Adrenal gland (tissue), 12 donors: ENCODE results near the gene LKAAEAR1. TPM values are rescaled to one million over a fixed set of nuclear protein-coding genes. Genes with fewer than 3 reads are reported as not detected.
A peak's percentile ranks its signal among the peaks of the same experiment; 100 is the strongest.

ENCODE experiments used
- DNase-seq, 7 donors: peaks; one replicate each; pipeline ENCODE4 v3.0.0-alpha.2; 2019 to 2020
- H3K27ac ChIP-seq, 5 donors: fragments of 200-600 bp; sonication (generic) in 4 of 5; 1 replicate in 3 of 5; 2 replicates in 2 of 5; pipeline versions ENCODE4 v1.5.1 to v1.8.0; 2016 to 2020; ENCODE audit warnings: mild to moderate bottlenecking in 1 of 5
- H3K27me3 ChIP-seq: fragments of 200-600 bp; 2 replicates; pipeline ENCODE4 v1.8.0; 2021
- H3K36me3 ChIP-seq, 2 donors: fragments of 200-600 bp; replicated peaks in 1 of 2; 1 replicate in 1 of 2; 2 replicates in 1 of 2; pipeline versions ENCODE4 v1.5.1 to v1.8.0; 2018 to 2022
- H3K4me1 ChIP-seq, 2 donors: fragments of 200-600 bp; replicated peaks in 1 of 2; 1 replicate in 1 of 2; 2 replicates in 1 of 2; pipeline versions ENCODE4 v1.5.1 to v1.8.0; 2018 to 2021
- H3K4me3 ChIP-seq, 4 donors: fragments of 200-600 bp; sonication (generic) in 3 of 4; one replicate each; pipeline ENCODE4 v1.5.1; 2016 to 2018
- H3K9me3 ChIP-seq, 3 donors: fragments of 200-600 bp; sonication (generic) in 1 of 3; replicated peaks in 1 of 3; 1 replicate in 2 of 3; 2 replicates in 1 of 3; pipeline versions ENCODE4 v1.5.1 to v1.8.0; 2016 to 2021
- POLR2A ChIP-seq, 2 donors: fragments of 450-650 bp; IDR thresholded peaks; one replicate each; pipeline ENCODE4 v1.6.1; 2017; ENCODE audit warnings: antibody characterized with exemption in 2 of 2, mild to moderate bottlenecking in 2 of 2, moderate library complexity in 1 of 2
- WGBS, 4 donors: extraction: QIAGEN DNeasy Blood & Tissue Kit in 2 of 4; methylation state at CpG; one replicate each; pipeline versions ENCODE4 v1.1.5 to v1.1.7; 2013 to 2017; 5-methylcytosine and 5-hydroxymethylcytosine counted together
- intact Hi-C, 2 donors: fragments of 100-400 bp; cut with DNase I; formaldehyde crosslinking; loops; one replicate each; pipeline versions ENCODE4 v1.14.1 to v1.15.0; 2022 to 2023
- polyA plus RNA-seq, 3 donors: library from polyadenylated mRNA; stranded (reverse); fragments of 200-250 nt in 2 of 3; fragments of 350-450 nt in 1 of 3; fragmentation: Illumina TruSeq in 1 of 3; extraction: RNeasy Lipid Tissue Mini Kit (QIAGEN cat#74804) in 1 of 3; gene quantifications; one replicate each; pipeline ENCODE4 v1.2.3, GENCODE V29; 2013 to 2014
- total RNA-seq, 9 donors: library from RNA; depleted of rRNA in 4 of 9; stranded (reverse); fragments of >200 nt in 4 of 9; fragments of 120-200 nt in 1 of 9; fragmentation: NEBNext Ultra II Directional in 1 of 9; extraction: Animal tissue kit (Norgen Biotek cat#: 25700) in 1 of 9; gene quantifications; one replicate each; pipeline versions ENCODE4 v1.1.0 to v1.2.4, GENCODE V29; 2013 to 2023
- TF ChIP-seq, protein P1 (sequence below), 6 experiments: fragments of 450-650 bp in 4 of 6; fragments of 200-600 bp in 2 of 6; sonication (generic) in 1 of 6; IDR thresholded peaks; 1 replicate in 5 of 6; 2 replicates in 1 of 6; pipeline versions ENCODE4 v1.5.1 to v1.8.0; 2016 to 2021; ENCODE audit warnings: antibody characterized with exemption in 6 of 6, mild to moderate bottlenecking in 2 of 6, moderate library complexity in 1 of 6
- donor health status: healthy with polysubstance abuse.
- donor health status: Bipolar disorder and iron deficiency.
- donor health status: DM: yes; HTN: yes; CAD: no.
- donor health status: DM: no; HTN: no; CAD: no.
- donor health status: DM: no; HTN: no; CAD: no.
- donor health status: DM: yes; HTN: yes; CAD: no.

LKAAEAR1 gene
- total and polyA plus RNA-seq, 12 donors = 0.28 to 1.2 (median 1.1) TPM; not detected in 9

- Histone ChIP-seq H3K9me3 (no peaks in the 10 kb centered on the region), H3K27ac (peak overlapping the region; percentile 19 to 79 (median 54)), H3K27me3 (no peaks in the 10 kb centered on the region), H3K4me1 (peaks cover 20 to 26% of the 10 kb centered on the region in 2 donors), H3K4me3 (peak overlapping the region in 1 of 4 donors; percentile 93), H3K36me3 (no peaks in the 10 kb centered on the region)
- TF ChIP-seq, protein P1, sequence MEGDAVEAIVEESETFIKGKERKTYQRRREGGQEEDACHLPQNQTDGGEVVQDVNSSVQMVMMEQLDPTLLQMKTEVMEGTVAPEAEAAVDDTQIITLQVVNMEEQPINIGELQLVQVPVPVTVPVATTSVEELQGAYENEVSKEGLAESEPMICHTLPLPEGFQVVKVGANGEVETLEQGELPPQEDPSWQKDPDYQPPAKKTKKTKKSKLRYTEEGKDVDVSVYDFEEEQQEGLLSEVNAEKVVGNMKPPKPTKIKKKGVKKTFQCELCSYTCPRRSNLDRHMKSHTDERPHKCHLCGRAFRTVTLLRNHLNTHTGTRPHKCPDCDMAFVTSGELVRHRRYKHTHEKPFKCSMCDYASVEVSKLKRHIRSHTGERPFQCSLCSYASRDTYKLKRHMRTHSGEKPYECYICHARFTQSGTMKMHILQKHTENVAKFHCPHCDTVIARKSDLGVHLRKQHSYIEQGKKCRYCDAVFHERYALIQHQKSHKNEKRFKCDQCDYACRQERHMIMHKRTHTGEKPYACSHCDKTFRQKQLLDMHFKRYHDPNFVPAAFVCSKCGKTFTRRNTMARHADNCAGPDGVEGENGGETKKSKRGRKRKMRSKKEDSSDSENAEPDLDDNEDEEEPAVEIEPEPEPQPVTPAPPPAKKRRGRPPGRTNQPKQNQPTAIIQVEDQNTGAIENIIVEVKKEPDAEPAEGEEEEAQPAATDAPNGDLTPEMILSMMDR (IDR thresholded peaks at IDR 0.05) = no peak
- TF ChIP-seq POLR2A (IDR thresholded peaks at IDR 0.05) = peak in 1 of 2 donors; percentile 17
- intact Hi-C loops = no loop called here
- DNase-seq = peak; percentile 72 to 87 (median 86)
- WGBS, 4 donors = 11 to 34% (median 20%) methylated on average over 9 to 12 of the region's 12 CpGs
These were observed 20.0 kb downstream of the LKAAEAR1 start for GRCh38 chr20:64064145-64064698.

- no peaks in the 10 kb centered on the region for H3K27me3 ChIP-seq
- intact Hi-C loops = no loop called here
- H3K36me3 ChIP-seq = no peaks in the 10 kb centered on the region
- DNase-seq = peak in 5 of 7 donors; percentile 41 to 71 (median 44)
- no peak for TF ChIP-seq POLR2A (IDR thresholded peaks at IDR 0.05)
- TF ChIP-seq, protein P1 (IDR thresholded peaks at IDR 0.05) = no peak
- peak overlapping the region; percentile 30 to 93 (median 67) for H3K4me3 ChIP-seq
- peak overlapping the region; percentile 19 to 79 (median 66) for H3K27ac ChIP-seq
- H3K9me3 ChIP-seq = no peaks in the 10 kb centered on the region
- H3K4me1 ChIP-seq = peaks cover 20 to 26% of the 10 kb centered on the region in 2 donors
- 1 to 3% (median 2%) methylated on average over 30 to 51 of the region's 51 CpGs for WGBS, 4 donors
These were observed 20.6 kb downstream of the LKAAEAR1 start for GRCh38 chr20:64063389-64064144.

DNA sequence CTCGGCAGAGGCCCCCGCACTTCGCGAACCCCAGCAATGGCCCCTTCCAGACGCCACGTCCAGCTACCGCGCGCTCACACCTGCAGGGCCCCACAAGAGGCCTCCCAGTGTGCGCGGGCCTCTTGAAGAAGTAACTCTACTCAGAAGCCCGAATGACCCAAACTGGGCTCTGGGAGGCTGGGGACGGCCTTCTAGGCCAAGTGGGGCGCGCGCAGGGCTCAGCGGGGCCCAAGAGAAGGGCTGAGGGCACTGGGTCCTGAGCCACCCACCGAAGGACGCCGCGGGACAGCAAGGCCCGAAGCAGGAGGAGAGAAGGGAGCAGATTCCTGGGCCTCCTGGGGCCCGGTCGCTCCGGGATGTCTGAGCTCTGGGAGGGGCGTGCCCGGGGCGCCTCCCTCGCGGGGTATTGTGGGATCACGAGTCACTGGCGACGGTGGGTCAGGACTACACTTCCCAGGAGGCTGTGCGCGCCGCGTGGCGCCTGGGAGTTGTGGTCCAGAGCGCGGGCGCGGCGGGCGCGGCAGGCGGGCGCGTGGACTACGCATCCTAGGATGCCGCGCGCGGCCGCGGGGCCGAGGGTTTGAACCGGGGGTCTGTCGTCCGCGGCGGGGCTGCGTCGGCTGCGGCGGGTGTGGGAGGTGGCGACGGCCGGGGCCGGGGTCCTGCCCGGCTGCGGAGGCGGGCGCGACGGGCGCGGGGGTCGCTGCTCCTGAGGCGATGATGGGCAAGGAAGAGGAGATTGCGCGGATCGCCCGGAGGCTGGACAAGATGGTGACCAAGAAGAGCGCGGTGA is 21.4 kb downstream of the LKAAEAR1 start, which contains the start of gene TCEA2:
TSS of gene TCEA2 (plus strand) at position 603 of the 793 bp plus-strand sequence. CDS start at position 718, 115 bp downstream.
- peak; percentile 87 to 88 for TF ChIP-seq POLR2A (IDR thresholded peaks at IDR 0.05)
- TF ChIP-seq, protein P1 (IDR thresholded peaks at IDR 0.05) = no peak
- Histone ChIP-seq H3K4me3 (peak within 1 kb of the TSS; percentile 30 to 93 (median 67)), H3K27me3 (no peaks in the 10 kb centered on the region), H3K9me3 (no peaks in the 10 kb centered on the region), H3K4me1 (peaks cover 20 to 26% of the 10 kb centered on the region in 2 donors), H3K36me3 (no peaks in the 10 kb centered on the region), H3K27ac (peak within 1 kb of the TSS; percentile 19 to 79 (median 70))
- peak; percentile 97 to 99 (median 98) for DNase-seq
- 3 to 11% (median 5%) methylated on average over 31 to 85 of the region's 85 CpGs for WGBS, 4 donors
- intact Hi-C loops = no loop called here

DNA sequence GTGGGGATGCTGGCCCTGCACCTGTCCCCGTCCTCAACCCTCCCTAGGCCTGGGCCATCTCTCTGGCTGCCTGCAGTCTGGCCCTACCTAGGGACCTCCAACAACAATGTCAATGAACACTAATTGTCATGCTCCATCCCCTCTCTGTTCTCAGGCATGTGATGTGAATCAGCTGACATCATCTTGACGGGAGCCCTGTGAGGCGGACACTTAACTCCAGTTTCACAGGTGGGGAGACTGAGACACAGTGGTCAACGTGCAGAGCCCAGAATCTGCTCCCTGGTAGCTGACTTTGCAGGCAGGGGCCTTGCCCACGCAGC is 22.0 kb downstream of the LKAAEAR1 start:
- H3K27ac ChIP-seq = peak overlapping the region in 3 of 5 donors; percentile 70 to 79 (median 70)
- intact Hi-C loops = no loop called here
- whole genome bisulfite sequencing, 4 donors = 44 to 59% (median 55%) methylated on average over 3 to 5 of the region's 5 CpGs

More for the DNA sequence above, 22.0 kb downstream of the LKAAEAR1 start:
- TF ChIP-seq, protein P1 (IDR thresholded peaks at IDR 0.05) = no peak
- no peak for TF ChIP-seq POLR2A (IDR thresholded peaks at IDR 0.05)
- peak overlapping the region in 2 of 4 donors; percentile 85 to 93 for H3K4me3 ChIP-seq
- no peaks in the 10 kb centered on the region for H3K9me3 ChIP-seq
- H3K27me3 ChIP-seq = no peaks in the 10 kb centered on the region
- no peak for DNase-seq
- H3K36me3 ChIP-seq = no peaks in the 10 kb centered on the region
- peaks cover 20 to 26% of the 10 kb centered on the region in 2 donors for H3K4me1 ChIP-seq
